HEK293 (cell line): ENCODE measurements around the gene PHKA1.
A peak's percentile ranks its signal among the peaks of the same experiment; 100 is the strongest.
"Not testable (repeated sequence)": the region's sequence is repeated elsewhere in the genome, so short reads cannot be mapped to it uniquely, and the experiment has no call there.

Experiments
- CTCF ChIA-PET: fragments of 350-600 bp; formaldehyde crosslinking; extraction: SDS; loops from one replicate; lab custom pipeline; 2021; ENCODE audit warnings: antibody characterized with exemption; lab: Yijun Ruan, JAX
- POLR2A ChIA-PET: fragments of 300-600 bp; formaldehyde crosslinking; extraction: SDS; loops from one replicate; lab custom pipeline; 2020; ENCODE audit warnings: antibody characterized with exemption, inconsistent platforms; lab: Yijun Ruan, JAX
- H3K27ac ChIP-seq: fragments of 200-500 bp; sonication (Bioruptor generic); 2 replicates; pipeline ENCODE4 v1.5.1; 2014; ENCODE audit warnings: low read depth, low read length, control low read depth, inconsistent platforms; ENCODE audit errors: extremely low read depth
- H3K36me3 ChIP-seq, 2 experiments: fragments of 200-500 bp in 1 of 2; sonication (Bioruptor generic) in 1 of 2; 1 replicate in 1 of 2; 2 replicates in 1 of 2; pipeline ENCODE4 v1.5.1; 2014 to 2017; ENCODE audit warnings: inconsistent platforms in 2 of 2, low read length in 2 of 2; ENCODE audit not compliant: control insufficient read depth in 2 of 2, insufficient read depth in 1 of 2
- H3K4me1 ChIP-seq: fragments of 200-500 bp; sonication (Bioruptor generic); 2 replicates; pipeline ENCODE4 v1.5.1; 2014; ENCODE audit warnings: mild to moderate bottlenecking, low read length, inconsistent platforms; ENCODE audit not compliant: control insufficient read depth, insufficient read depth
- H3K4me3 ChIP-seq: 2 replicates; pipeline ENCODE4 v1.5.1; 2011; ENCODE audit warnings: low read depth, mild to moderate bottlenecking, control low read depth, low read length, moderate library complexity
- H3K9me3 ChIP-seq: fragments of 200-500 bp; sonication (Bioruptor generic); 2 replicates; pipeline ENCODE4 v1.5.1; 2014; ENCODE audit warnings: low read depth, low read length, inconsistent platforms; ENCODE audit not compliant: control insufficient read depth, insufficient read depth
- EGR2 ChIP-seq: fragments of 450-650 bp; formaldehyde crosslinking; IDR thresholded peaks from 2 replicates; pipeline ENCODE4 v1.5.1; 2016; ENCODE audit warnings: low read depth, missing biosample characterization, missing genetic modification characterization
- HIC1 ChIP-seq: fragments of 450-650 bp; formaldehyde crosslinking; IDR thresholded peaks from 2 replicates; pipeline ENCODE4 v1.5.1; 2016; ENCODE audit warnings: missing biosample characterization, missing genetic modification characterization
- IKZF3 ChIP-seq: fragments of 450-650 bp; IDR thresholded peaks from 2 replicates; pipeline ENCODE4 v1.5.0; 2018; ENCODE audit warnings: missing biosample characterization, mild to moderate bottlenecking, missing genetic modification characterization, moderate library complexity
- KLF7 ChIP-seq: fragments of 450-650 bp; formaldehyde crosslinking; IDR thresholded peaks from 2 replicates; pipeline ENCODE4 v1.5.1; 2016; ENCODE audit warnings: missing biosample characterization, missing genetic modification characterization, borderline replicate concordance
- KLF8 ChIP-seq: fragments of 450-650 bp; formaldehyde crosslinking; IDR thresholded peaks from 2 replicates; pipeline ENCODE4 v1.5.1; 2016; ENCODE audit warnings: missing biosample characterization, missing genetic modification characterization
- PATZ1 ChIP-seq: fragments of 450-650 bp; formaldehyde crosslinking; IDR thresholded peaks from 2 replicates; pipeline ENCODE4 v1.5.1; 2016; ENCODE audit warnings: missing biosample characterization, missing genetic modification characterization
- ZBTB17 ChIP-seq: fragments of 450-650 bp; formaldehyde crosslinking; IDR thresholded peaks from 2 replicates; pipeline ENCODE4 v1.5.1; 2016; ENCODE audit warnings: missing biosample characterization, missing genetic modification characterization
- ZNF280D ChIP-seq: fragments of 450-650 bp; formaldehyde crosslinking; IDR thresholded peaks from 2 replicates; pipeline ENCODE4 v1.5.1; 2016; ENCODE audit warnings: missing biosample characterization, missing genetic modification characterization
- ZNF324 ChIP-seq: fragments of 450-650 bp; formaldehyde crosslinking; IDR thresholded peaks from 2 replicates; pipeline ENCODE4 v1.5.1; 2016; ENCODE audit warnings: missing biosample characterization, missing genetic modification characterization
- ZNF341 ChIP-seq: fragments of 450-650 bp; formaldehyde crosslinking; IDR thresholded peaks from 2 replicates; pipeline ENCODE4; 2016; ENCODE audit warnings: low read depth, missing biosample characterization, missing genetic modification characterization
- ZNF518A ChIP-seq: fragments of 450-650 bp; formaldehyde crosslinking; conservative IDR thresholded peaks from 2 replicates; pipeline ENCODE4 v1.5.1; 2016; ENCODE audit warnings: low read depth, missing biosample characterization, missing genetic modification characterization
- ZNF629 ChIP-seq: fragments of 450-650 bp; formaldehyde crosslinking; IDR thresholded peaks from 2 replicates; pipeline ENCODE4 v1.5.1; 2017; ENCODE audit warnings: missing biosample characterization, missing genetic modification characterization
- ZNF76 ChIP-seq: fragments of 450-650 bp; formaldehyde crosslinking; IDR thresholded peaks from 2 replicates; pipeline ENCODE4; 2016; ENCODE audit warnings: low read depth, missing biosample characterization, missing genetic modification characterization, borderline replicate concordance
- ZNF777 ChIP-seq: fragments of 450-650 bp; formaldehyde crosslinking; IDR thresholded peaks from 2 replicates; pipeline ENCODE4 v1.5.1; 2017; ENCODE audit warnings: missing biosample characterization, missing genetic modification characterization, borderline replicate concordance
- ZSCAN30 ChIP-seq: fragments of 450-650 bp; IDR thresholded peaks from 2 replicates; pipeline ENCODE4 v1.5.1; 2018; ENCODE audit warnings: missing biosample characterization, mild to moderate bottlenecking, missing genetic modification characterization, moderate library complexity

Gene PHKA1

GRCh38 chrX:72713599-72714477 lies at the start of gene PHKA1 (continued):
- TF ChIP-seq ZNF76 (tag by site-specific recombination) (peak; percentile 17; the same call in 1 of the 2 replicates), ZNF629 (tag by site-specific recombination) (peak; percentile 50), ZNF341 (tag by site-specific recombination) (peak; percentile 28; the same call in 1 of the 2 replicates), ZNF324 (0 out of 2 replicates have a peak, but pooled peaks have one; percentile 60), EGR2 (tag by site-specific recombination) (peak; percentile 96), ZNF777 (tag by site-specific recombination) (peak; percentile 85; the same call in 1 of the 2 replicates), HIC1 (tag by site-specific recombination) (peak; percentile 89), ZNF280D (0 out of 2 replicates have a peak, but pooled peaks have one; percentile 39), KLF8 (tag by site-specific recombination) (0 out of 2 replicates have a peak, but pooled peaks have one; percentile 37), PATZ1 (tag by site-specific recombination) (peak; percentile 59; the same call in 1 of the 2 replicates), IKZF3 (tag by site-specific recombination) (peak; percentile 6; the same call in 1 of the 2 replicates), ZBTB17 (tag by site-specific recombination) (peak; percentile 81), KLF7 (peak; percentile 72; the same call in 1 of the 2 replicates), ZSCAN30 (peak; percentile 50; the same call in 1 of the 2 replicates), ZNF518A (tag by site-specific recombination) (0 out of 2 replicates have a peak, but pooled peaks have one; percentile 21)

GRCh38 chrX:72760454-72760853 lies 46.3 kb upstream of the PHKA1 start:
- H3K9me3 ChIP-seq, H3K4me1 ChIP-seq, CTCF ChIA-PET, POLR2A ChIA-PET, H3K36me3 ChIP-seq, H3K4me3 ChIP-seq, H3K27ac ChIP-seq: not testable (repeated sequence)

GRCh38 chrX:72748545-72748944 lies 34.4 kb upstream of the PHKA1 start:
- H3K36me3 ChIP-seq, H3K27ac ChIP-seq, POLR2A ChIA-PET: not testable (repeated sequence)

GRCh38 chrX:72745546-72745945 lies 31.4 kb upstream of the PHKA1 start:
- CTCF ChIA-PET, H3K4me1 ChIP-seq, POLR2A ChIA-PET, H3K4me3 ChIP-seq, H3K27ac ChIP-seq, H3K36me3 ChIP-seq, H3K9me3 ChIP-seq: not testable (repeated sequence)

More at GRCh38 chrX:72748545-72748944, 34.4 kb upstream of the PHKA1 start:
- H3K4me1 ChIP-seq, CTCF ChIA-PET, H3K4me3 ChIP-seq, H3K9me3 ChIP-seq: not testable (repeated sequence)
